ENCODE measurements around the gene KDM4C.
A peak's percentile ranks its signal among the peaks of the same experiment; 100 is the strongest.

KDM4C gene

GRCh38 chr9:7161469-7161868 lies 403.7 kb downstream of the KDM4C start:
- TF ChIP-seq ZBTB7A (IDR thresholded peaks at IDR 0.05; ENCODE audit: low read depth) (no peak), CEBPB (IDR thresholded peaks at IDR 0.05) (no peak), TAF1 (IDR thresholded peaks at IDR 0.05; ENCODE audit: low read depth) (no peak), EP300 (IDR thresholded peaks at IDR 0.05; ENCODE audit: borderline replicate concordance) (no peak), EGR1 (IDR thresholded peaks at IDR 0.05) (no peak), CREB1 (IDR thresholded peaks at IDR 0.05; ENCODE audit: low read depth) (no peak), USF1 (IDR thresholded peaks at IDR 0.05) (no peak), FOXM1 (IDR thresholded peaks at IDR 0.05; ENCODE audit: borderline replicate concordance, low read depth) (no peak)
- TF ChIP-seq, protein P1, sequence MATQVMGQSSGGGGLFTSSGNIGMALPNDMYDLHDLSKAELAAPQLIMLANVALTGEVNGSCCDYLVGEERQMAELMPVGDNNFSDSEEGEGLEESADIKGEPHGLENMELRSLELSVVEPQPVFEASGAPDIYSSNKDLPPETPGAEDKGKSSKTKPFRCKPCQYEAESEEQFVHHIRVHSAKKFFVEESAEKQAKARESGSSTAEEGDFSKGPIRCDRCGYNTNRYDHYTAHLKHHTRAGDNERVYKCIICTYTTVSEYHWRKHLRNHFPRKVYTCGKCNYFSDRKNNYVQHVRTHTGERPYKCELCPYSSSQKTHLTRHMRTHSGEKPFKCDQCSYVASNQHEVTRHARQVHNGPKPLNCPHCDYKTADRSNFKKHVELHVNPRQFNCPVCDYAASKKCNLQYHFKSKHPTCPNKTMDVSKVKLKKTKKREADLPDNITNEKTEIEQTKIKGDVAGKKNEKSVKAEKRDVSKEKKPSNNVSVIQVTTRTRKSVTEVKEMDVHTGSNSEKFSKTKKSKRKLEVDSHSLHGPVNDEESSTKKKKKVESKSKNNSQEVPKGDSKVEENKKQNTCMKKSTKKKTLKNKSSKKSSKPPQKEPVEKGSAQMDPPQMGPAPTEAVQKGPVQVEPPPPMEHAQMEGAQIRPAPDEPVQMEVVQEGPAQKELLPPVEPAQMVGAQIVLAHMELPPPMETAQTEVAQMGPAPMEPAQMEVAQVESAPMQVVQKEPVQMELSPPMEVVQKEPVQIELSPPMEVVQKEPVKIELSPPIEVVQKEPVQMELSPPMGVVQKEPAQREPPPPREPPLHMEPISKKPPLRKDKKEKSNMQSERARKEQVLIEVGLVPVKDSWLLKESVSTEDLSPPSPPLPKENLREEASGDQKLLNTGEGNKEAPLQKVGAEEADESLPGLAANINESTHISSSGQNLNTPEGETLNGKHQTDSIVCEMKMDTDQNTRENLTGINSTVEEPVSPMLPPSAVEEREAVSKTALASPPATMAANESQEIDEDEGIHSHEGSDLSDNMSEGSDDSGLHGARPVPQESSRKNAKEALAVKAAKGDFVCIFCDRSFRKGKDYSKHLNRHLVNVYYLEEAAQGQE (IDR thresholded peaks at IDR 0.05; ENCODE audit: low read depth): no peak

GRCh38 chr9:7163932-7164331 lies 406.2 kb downstream of the KDM4C start:
- TF ChIP-seq RAD21 (IDR thresholded peaks at IDR 0.05; ENCODE audit: low read depth) (no peak), NFIC (IDR thresholded peaks at IDR 0.05) (no peak), EP300 (IDR thresholded peaks at IDR 0.05; ENCODE audit: borderline replicate concordance) (no peak), TEAD4 (IDR thresholded peaks at IDR 0.05) (no peak), EGR1 (IDR thresholded peaks at IDR 0.05) (no peak), CREB1 (IDR thresholded peaks at IDR 0.05; ENCODE audit: low read depth) (no peak), USF1 (IDR thresholded peaks at IDR 0.05) (no peak)
- TF ChIP-seq, protein P2, sequence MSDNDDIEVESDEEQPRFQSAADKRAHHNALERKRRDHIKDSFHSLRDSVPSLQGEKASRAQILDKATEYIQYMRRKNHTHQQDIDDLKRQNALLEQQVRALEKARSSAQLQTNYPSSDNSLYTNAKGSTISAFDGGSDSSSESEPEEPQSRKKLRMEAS (IDR thresholded peaks at IDR 0.05): no peak

DNA sequence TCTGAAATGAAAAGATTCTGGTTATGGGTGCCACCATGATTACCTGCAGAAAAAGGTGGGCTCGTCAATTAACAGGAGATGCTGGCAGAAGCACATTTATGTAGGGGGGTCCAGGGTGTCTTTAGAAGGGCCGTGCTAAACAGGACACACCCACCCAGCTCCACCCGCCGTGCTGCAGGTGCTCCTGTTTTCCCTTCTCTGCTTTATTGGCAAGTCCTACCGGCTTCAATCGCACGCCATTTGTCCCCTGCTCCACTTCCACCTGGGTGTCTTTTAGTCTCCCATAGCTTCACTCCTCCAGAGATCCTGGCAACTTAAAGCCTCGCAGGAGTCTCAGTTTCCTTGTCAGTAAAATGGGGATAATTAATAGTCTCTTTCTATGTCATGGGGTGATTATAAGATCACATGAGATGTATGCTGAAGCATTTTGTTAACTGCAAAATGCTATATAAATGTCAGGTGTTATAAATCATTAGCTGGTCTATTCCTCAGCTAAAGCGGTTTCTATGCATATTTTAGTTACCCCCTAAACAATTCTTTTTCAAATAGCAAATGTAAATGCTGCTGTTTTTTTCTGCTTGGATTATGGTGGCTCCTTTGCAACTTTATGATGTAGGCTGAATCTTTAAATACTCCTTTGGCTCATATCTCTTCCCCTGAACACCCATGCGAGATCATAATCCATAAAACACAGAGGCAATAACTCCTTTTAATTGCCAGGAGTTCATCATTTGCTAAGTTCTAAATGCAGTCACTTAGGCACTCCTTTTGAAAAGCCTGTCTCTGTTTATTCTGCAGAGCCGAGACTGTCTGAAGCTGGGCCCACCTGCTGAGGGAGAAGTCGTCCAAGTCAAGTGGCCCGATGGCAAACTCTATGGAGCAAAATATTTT lies 406.9 kb downstream of the KDM4C start:
- no peak for TF ChIP-seq CEBPB (IDR thresholded peaks at IDR 0.05)
- TF ChIP-seq, protein P2 (IDR thresholded peaks at IDR 0.05): no peak
- TF ChIP-seq TAF1 (IDR thresholded peaks at IDR 0.05; ENCODE audit: low read depth): no peak

GRCh38 chr9:7165331-7165975 lies 407.7 kb downstream of the KDM4C start:
- TF ChIP-seq TAF1 (IDR thresholded peaks at IDR 0.05; ENCODE audit: low read depth): no peak
- TF ChIP-seq YY1 (IDR thresholded peaks at IDR 0.05; ENCODE audit: low read depth): no peak
- no peak for TF ChIP-seq EGR1 (IDR thresholded peaks at IDR 0.05)
- TF ChIP-seq EP300 (IDR thresholded peaks at IDR 0.05; ENCODE audit: borderline replicate concordance): no peak
- TF ChIP-seq NFIC (IDR thresholded peaks at IDR 0.05): peak; percentile 22; the same call in 1 of the 2 replicates
- TF ChIP-seq TCF12 (IDR thresholded peaks at IDR 0.05; ENCODE audit: low read depth): no peak

DNA sequence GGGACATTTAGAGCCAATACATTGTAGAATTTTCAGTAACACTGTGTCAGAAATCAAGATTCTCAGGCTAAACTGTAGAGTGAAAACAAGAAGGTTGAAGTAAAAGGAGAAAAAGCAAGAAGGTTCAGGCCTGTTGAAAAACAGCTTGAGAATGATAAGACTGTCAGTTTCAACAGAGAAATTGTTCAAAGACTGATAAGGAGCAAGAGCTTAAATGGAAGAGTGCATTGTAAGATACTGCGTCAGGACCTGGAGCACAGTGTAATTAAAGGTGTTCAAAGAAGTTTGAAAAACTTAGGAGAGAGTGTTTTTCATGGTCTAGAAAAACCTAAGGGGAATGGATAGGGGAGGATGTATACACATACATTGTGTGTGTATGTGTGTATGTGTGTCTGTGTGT lies 408.3 kb downstream of the KDM4C start:
- TF ChIP-seq, protein P2 (IDR thresholded peaks at IDR 0.05): no peak
- TF ChIP-seq ZBTB7A (IDR thresholded peaks at IDR 0.05; ENCODE audit: low read depth): no peak
- TF ChIP-seq EGR1 (IDR thresholded peaks at IDR 0.05): no peak
- TF ChIP-seq CEBPB (IDR thresholded peaks at IDR 0.05): no peak
- TF ChIP-seq USF1 (IDR thresholded peaks at IDR 0.05): no peak
- no peak for TF ChIP-seq CREB1 (IDR thresholded peaks at IDR 0.05; ENCODE audit: low read depth)
- no peak for TF ChIP-seq FOXM1 (IDR thresholded peaks at IDR 0.05; ENCODE audit: borderline replicate concordance, low read depth)
- no peak for TF ChIP-seq RAD21 (IDR thresholded peaks at IDR 0.05; ENCODE audit: low read depth)
- no peak for TF ChIP-seq TAF1 (IDR thresholded peaks at IDR 0.05; ENCODE audit: low read depth)
- TF ChIP-seq EP300 (IDR thresholded peaks at IDR 0.05; ENCODE audit: borderline replicate concordance): no peak
- TF ChIP-seq, protein P1 (IDR thresholded peaks at IDR 0.05; ENCODE audit: low read depth): no peak
- TF ChIP-seq TCF12 (IDR thresholded peaks at IDR 0.05; ENCODE audit: low read depth): no peak
- TF ChIP-seq NFIC (IDR thresholded peaks at IDR 0.05): no peak
- no peak for TF ChIP-seq TEAD4 (IDR thresholded peaks at IDR 0.05)
- TF ChIP-seq YY1 (IDR thresholded peaks at IDR 0.05; ENCODE audit: low read depth): no peak
